Muscle layer of duodenum (tissue), 2 donors: ENCODE results near the gene PPP1R14B.

ENCODE experiments used
- H3K27ac ChIP-seq: one replicate; pipeline ENCODE4 v1.7.0; 2013; ENCODE audit warnings: mild to moderate bottlenecking, low read length
- H3K27me3 ChIP-seq: one replicate; pipeline ENCODE4 v1.7.0; 2013; ENCODE audit warnings: low read depth, mild to moderate bottlenecking, control low read depth, low read length
- H3K36me3 ChIP-seq, 2 donors: one replicate each; pipeline ENCODE4 v1.7.0; 2013; ENCODE audit warnings: low read length in 2 of 2, control low read depth in 1 of 2, mild to moderate bottlenecking in 1 of 2; ENCODE audit not compliant: insufficient read depth in 2 of 2, control insufficient read depth in 1 of 2
- H3K4me1 ChIP-seq, 2 donors: one replicate each; pipeline ENCODE4 v1.7.0; 2013; ENCODE audit warnings: low read length in 2 of 2, mild to moderate bottlenecking in 2 of 2, control low read depth in 1 of 2, moderate library complexity in 1 of 2; ENCODE audit not compliant: insufficient read depth in 2 of 2, control insufficient read depth in 1 of 2
- H3K4me3 ChIP-seq, 2 donors: one replicate each; pipeline ENCODE4 v1.7.0; 2013; ENCODE audit warnings: low read length in 2 of 2, low read depth in 1 of 2, mild to moderate bottlenecking in 1 of 2
- H3K9me3 ChIP-seq, 2 donors: one replicate each; pipeline ENCODE4 v1.7.0; 2013; ENCODE audit warnings: low read length in 2 of 2, control low read depth in 1 of 2, mild to moderate bottlenecking in 1 of 2; ENCODE audit not compliant: control insufficient read depth in 1 of 2
- donor health status: healthy.

The PPP1R14B gene

GRCh38 chr11:64239662-64240434, 6.9 kb downstream of the PPP1R14B start:
- Histone ChIP-seq H3K9me3 (no peaks in the 10 kb centered on the region), H3K4me1 (peaks cover 17 to 35% of the 10 kb centered on the region in 2 donors), H3K27me3 (no peaks in the 10 kb centered on the region), H3K27ac (peak overlapping the region; percentile 99), H3K4me3 (peak overlapping the region; percentile 72 to 93), H3K36me3 (peaks cover 14 to 19% of the 10 kb centered on the region in 2 donors)

DNA sequence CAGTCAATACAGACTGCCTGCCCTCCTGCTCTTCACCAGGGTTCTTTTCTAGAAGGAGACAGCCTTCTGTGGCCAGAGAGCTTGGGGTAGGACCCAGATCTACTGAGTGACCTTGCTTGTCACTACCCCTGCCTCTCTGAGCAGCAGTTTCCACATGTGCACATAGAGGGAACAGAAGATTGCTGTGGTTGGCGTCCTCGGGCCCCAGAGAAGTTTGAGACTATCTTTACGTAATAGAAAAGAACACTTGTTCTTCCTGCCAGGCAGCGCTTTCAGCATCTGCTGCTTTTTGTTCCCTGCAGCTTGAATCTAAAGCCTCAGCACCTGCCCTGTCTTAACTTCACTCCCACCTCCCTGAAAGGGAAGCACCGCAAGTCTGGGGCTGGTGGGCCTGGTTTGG, 7.7 kb downstream of the PPP1R14B start:
- Histone ChIP-seq H3K27ac (peak overlapping the region; percentile 28), H3K9me3 (no peaks in the 10 kb centered on the region), H3K36me3 (peaks cover 14 to 19% of the 10 kb centered on the region in 2 donors), H3K27me3 (no peaks in the 10 kb centered on the region), H3K4me3 (no peak overlapping the region), H3K4me1 (peaks cover 17 to 35% of the 10 kb centered on the region in 2 donors)

DNA sequence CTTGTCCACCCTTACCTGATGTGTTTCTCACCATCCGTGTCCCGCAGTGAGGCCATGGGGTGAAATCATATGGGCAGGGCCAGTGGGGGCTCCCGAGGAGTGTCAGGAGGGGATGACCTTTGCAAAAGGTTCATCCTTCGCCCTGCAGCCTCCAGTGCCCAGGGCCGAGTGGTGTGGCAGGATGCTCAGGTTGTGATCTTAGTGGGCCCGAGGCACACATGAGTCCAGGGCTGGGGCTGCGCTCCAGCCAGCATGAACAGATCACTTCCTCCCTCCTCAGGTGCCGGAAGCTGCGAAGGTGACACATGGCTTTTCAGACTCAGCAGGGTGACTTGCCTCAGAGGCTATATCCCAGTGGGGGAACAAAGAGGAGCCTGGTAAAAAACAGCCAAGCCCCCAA, 8.7 kb downstream of the PPP1R14B start:
- H3K27me3 ChIP-seq, result no peaks in the 10 kb centered on the region
- peak overlapping the region; percentile 51 for H3K27ac ChIP-seq
- H3K4me1 ChIP-seq, result peaks cover 20 to 36% of the 10 kb centered on the region in 2 donors
- peaks cover 14 to 19% of the 10 kb centered on the region in 2 donors for H3K36me3 ChIP-seq
- no peaks in the 10 kb centered on the region for H3K9me3 ChIP-seq
- no peak overlapping the region for H3K4me3 ChIP-seq

DNA sequence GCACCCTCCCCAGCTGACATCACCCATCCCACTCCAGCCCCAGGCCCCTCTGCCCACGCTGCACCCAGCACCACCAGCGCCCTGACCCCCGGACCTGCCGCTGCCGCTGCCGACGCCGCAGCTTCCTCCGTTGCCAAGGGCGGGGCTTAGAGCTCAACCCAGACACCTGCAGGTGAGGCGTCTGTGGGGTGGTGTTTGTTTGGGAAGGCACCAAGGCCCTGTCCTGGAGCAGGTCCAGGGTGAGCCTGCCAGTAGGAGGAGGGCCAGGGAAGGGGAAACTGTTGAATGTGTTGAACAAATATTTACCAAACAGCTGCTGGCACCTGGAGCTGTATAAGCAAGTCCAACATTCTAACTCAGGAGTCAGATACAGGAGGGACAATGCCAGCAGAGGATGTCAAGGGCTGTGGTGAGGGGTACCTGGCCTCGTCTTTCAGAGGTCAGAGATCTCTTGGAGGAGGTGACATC, 9.2 kb downstream of the PPP1R14B start:
- peaks cover 14 to 19% of the 10 kb centered on the region in 2 donors for H3K36me3 ChIP-seq
- peak overlapping the region; percentile 51 for H3K27ac ChIP-seq
- H3K4me1 ChIP-seq, result peaks cover 18 to 31% of the 10 kb centered on the region in 2 donors
- no peak overlapping the region for H3K4me3 ChIP-seq
- H3K27me3 ChIP-seq, result no peaks in the 10 kb centered on the region
- H3K9me3 ChIP-seq, result no peaks in the 10 kb centered on the region

DNA sequence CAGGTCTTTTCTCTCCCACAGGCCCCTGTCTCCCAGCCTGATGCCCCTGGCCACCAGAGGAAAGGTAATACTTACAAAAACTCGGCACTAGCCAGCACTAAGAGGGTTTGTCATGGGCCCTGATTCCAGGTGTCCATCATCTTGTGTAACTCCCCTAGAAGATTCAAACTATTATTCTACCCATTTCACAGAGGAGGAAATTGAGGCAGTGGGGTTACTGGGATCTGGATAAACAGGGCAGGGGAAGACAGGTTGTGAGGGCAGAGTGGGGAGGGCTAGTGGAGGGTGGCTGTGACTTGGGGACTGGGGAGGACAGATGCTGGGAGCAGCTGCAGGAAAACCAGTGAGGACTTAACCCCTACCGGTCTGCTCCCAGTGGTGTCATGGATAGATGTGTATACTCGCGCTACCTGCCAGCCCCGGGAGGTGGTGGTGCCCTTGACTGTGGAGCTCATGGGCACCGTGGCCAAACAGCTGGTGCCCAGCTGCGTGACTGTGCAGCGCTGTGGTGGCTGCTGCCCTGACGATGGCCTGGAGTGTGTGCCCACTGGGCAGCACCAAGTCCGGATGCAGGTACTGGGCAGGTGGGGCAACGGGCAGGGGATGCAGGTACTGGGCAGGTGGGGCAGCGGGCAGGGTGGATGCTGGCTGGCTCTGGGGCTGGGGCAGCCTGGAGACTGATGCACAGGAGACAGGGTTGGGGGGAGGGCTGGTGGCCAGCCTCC, 11.1 kb downstream of the PPP1R14B start:
- peak overlapping the region; percentile 25 for H3K27ac ChIP-seq
- peaks cover 15 to 24% of the 10 kb centered on the region in 2 donors for H3K4me1 ChIP-seq
- peaks cover 14 to 19% of the 10 kb centered on the region in 2 donors for H3K36me3 ChIP-seq
- H3K4me3 ChIP-seq, result peak overlapping the region; percentile 50 to 76
- H3K9me3 ChIP-seq, result no peaks in the 10 kb centered on the region
- H3K27me3 ChIP-seq, result no peaks in the 10 kb centered on the region

GRCh38 chr11:64234647-64235379, 11.9 kb downstream of the PPP1R14B start:
- H3K4me1 ChIP-seq, result peaks cover 16 to 20% of the 10 kb centered on the region in 2 donors
- H3K36me3 ChIP-seq, result peaks cover 14 to 19% of the 10 kb centered on the region in 2 donors

DNA sequence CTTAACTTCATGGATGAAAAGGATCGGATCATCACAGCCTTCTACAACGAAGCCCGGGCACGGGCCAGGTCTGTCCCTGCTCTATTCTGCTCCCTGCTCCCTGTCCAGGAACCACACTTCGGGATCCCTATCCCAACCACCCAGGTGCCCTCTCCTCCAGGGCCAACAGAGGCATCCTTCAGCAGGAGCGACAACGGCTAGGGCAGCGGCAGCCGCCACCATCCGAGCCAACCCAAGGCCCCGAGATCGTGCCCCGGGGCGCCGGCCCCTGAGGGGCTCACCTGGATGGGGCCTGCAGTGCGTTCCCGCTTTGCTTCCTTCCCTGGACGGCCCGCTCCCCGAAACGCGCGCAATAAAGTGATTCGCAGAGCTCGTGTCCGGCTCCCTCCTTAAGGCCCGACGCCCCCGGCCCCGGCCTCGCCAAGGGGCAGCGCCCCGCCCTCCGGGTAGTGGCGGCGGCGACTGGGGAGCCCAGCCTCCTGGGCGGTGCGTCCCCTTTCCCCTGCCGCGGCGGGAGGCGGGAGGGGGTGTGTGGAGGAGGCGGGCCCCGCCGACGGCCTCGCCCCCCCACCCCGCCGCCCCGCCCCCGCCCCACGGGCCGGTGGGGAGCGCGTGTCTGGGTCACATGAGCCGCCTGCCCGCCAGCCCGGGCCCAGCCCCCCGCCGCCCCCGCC, 12.7 kb downstream of the PPP1R14B start, which contains the start of gene VEGFB:
Gene VEGFB, plus strand, starts transcription at position 672 of the 674 bp plus-strand sequence. CDS start 250 bp downstream, outside the sequence.
- H3K4me1 ChIP-seq, result peaks cover 21 to 27% of the 10 kb centered on the region in 2 donors

More at GRCh38 chr11:64234647-64235379, 11.9 kb downstream of the PPP1R14B start:
- Histone ChIP-seq H3K27ac (peak overlapping the region; percentile 25), H3K27me3 (no peaks in the 10 kb centered on the region), H3K4me3 (peak overlapping the region; percentile 50 to 76), H3K9me3 (no peaks in the 10 kb centered on the region)

GRCh38 chr11:64232967-64233315, 13.8 kb downstream of the PPP1R14B start:
- peaks cover 4 to 9% of the 10 kb centered on the region in 2 donors for H3K36me3 ChIP-seq
- H3K4me3 ChIP-seq, result no peak overlapping the region
- no peaks in the 10 kb centered on the region for H3K9me3 ChIP-seq
- H3K27me3 ChIP-seq, result no peaks in the 10 kb centered on the region
- no peak overlapping the region for H3K27ac ChIP-seq
- peaks cover 18 to 27% of the 10 kb centered on the region in 2 donors for H3K4me1 ChIP-seq

More for the DNA sequence above, 12.7 kb downstream of the PPP1R14B start, which contains the start of gene VEGFB:
- H3K36me3 ChIP-seq, result peaks cover 14 to 19% of the 10 kb centered on the region in 2 donors
- no peaks in the 10 kb centered on the region for H3K27me3 ChIP-seq
- H3K9me3 ChIP-seq, result no peaks in the 10 kb centered on the region
- peak within 1 kb of the TSS; percentile 50 to 76 for H3K4me3 ChIP-seq
- H3K27ac ChIP-seq, result peak within 1 kb of the TSS; percentile 25

GRCh38 chr11:64232182-64232966, 14.4 kb downstream of the PPP1R14B start:
- peaks cover 0 to 3% of the 10 kb centered on the region in 2 donors for H3K36me3 ChIP-seq
- H3K4me3 ChIP-seq, result no peak overlapping the region
- peaks cover 14 to 31% of the 10 kb centered on the region in 2 donors for H3K4me1 ChIP-seq
- H3K27ac ChIP-seq, result no peak overlapping the region
- no peaks in the 10 kb centered on the region for H3K9me3 ChIP-seq
- no peaks in the 10 kb centered on the region for H3K27me3 ChIP-seq

GRCh38 chr11:64231546-64231945, 15.2 kb downstream of the PPP1R14B start:
- no peaks in the 10 kb centered on the region for H3K9me3 ChIP-seq
- no peaks in the 10 kb centered on the region for H3K27me3 ChIP-seq
- H3K4me1 ChIP-seq, result peaks cover 14 to 40% of the 10 kb centered on the region in 2 donors
- H3K36me3 ChIP-seq, result no peaks in the 10 kb centered on the region
- H3K27ac ChIP-seq, result no peak overlapping the region
- peak overlapping the region in 1 of 2 donors; percentile 70 for H3K4me3 ChIP-seq
